Measurements from ENCODE around the gene SPTBN5.

Gene SPTBN5

DNA sequence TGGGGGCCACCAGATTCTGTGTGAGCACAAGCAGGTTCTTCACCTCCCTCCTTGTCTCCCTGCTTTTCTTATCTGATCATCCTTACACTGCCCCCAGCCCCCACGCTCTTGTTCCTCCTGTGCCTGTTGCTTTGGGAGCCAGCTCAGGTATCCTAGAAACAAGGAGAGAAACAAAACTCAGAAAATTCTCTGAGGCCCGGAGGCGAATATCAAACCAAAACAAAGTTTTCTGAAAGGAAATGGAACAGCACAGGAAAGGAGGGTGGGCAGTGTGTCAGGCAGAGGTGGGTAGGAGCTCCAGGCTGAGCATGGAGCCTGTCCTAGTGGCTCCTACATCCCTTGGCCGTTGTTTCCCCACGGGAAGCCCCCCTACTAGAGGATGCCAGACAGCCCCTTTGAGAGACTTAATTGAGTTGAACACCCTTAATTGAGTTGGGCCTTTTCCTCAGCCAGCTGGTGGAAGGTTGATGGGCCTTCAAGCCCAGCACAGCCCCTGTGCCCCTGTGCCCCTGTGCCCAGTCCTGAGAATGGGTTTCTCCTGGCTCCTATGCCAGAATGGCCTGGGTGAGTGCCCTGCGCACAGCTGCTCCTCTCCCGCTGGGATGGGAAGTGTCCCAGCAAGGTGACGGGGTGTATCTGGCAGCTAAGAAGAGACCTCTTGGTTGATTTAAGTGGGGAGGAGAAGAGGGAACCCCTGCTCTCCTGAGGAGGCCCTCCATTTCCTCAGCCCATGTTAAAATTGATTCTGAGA lies 88.8 kb downstream of the SPTBN5 start:
- H3K4me3 ChIP-seq (ENCODE audit: low read depth in 1 of 5, low read length in 5 of 5), result no peak overlapping the region
- H3K36me3 ChIP-seq (ENCODE audit: control insufficient read depth in 5 of 5, insufficient read depth in 5 of 5, low read length in 5 of 5), result peaks cover 6 to 29% (median 15%) of the 10 kb centered on the region in 5 donors
- peaks cover 0 to 10% (median 0%) of the 10 kb centered on the region in 5 donors for H3K4me1 ChIP-seq (ENCODE audit: control insufficient read depth in 5 of 5, insufficient read depth in 5 of 5, low read length in 5 of 5)
- H3K9me3 ChIP-seq (ENCODE audit: control insufficient read depth in 5 of 5, low read length in 5 of 5), result no peaks in the 10 kb centered on the region
- no peaks in the 10 kb centered on the region for H3K27me3 ChIP-seq (ENCODE audit: control insufficient read depth in 5 of 5, insufficient read depth in 4 of 5, low read length in 5 of 5)
- H3K27ac ChIP-seq (ENCODE audit: low read depth, low read length), result no peak overlapping the region
- no peak overlapping the region for H3K9ac ChIP-seq (ENCODE audit: low read length in 5 of 5)

DNA sequence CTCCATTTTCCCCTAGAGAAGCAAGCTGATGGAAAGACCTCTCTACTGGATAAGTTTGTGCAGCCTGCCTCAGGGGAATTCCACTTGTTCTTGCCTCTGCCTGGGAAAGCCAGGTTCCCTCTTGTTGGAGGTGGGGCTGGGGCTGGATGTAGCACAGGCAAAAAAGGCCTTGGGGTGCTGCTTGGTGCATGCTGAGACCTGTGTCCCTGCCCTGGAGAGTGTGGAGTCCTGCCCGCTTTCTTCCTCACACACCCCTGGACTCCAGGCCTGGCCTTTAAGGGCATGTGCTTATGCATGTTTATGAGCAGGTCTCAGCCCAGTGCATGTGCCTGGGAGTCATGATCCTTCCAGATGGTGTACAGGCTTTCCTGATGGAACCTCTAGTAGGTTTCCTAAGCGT lies 89.5 kb downstream of the SPTBN5 start:
- peaks cover 0 to 3% (median 0%) of the 10 kb centered on the region in 5 donors for H3K4me1 ChIP-seq (ENCODE audit: control insufficient read depth in 5 of 5, insufficient read depth in 5 of 5, low read length in 5 of 5)
- no peak overlapping the region for H3K4me3 ChIP-seq (ENCODE audit: low read depth in 1 of 5, low read length in 5 of 5)
- H3K9ac ChIP-seq (ENCODE audit: low read length in 5 of 5), result peak overlapping the region in 1 of 5 donors; percentile 47
- H3K27me3 ChIP-seq (ENCODE audit: control insufficient read depth in 5 of 5, insufficient read depth in 4 of 5, low read length in 5 of 5), result no peaks in the 10 kb centered on the region
- peaks cover 6 to 37% (median 21%) of the 10 kb centered on the region in 5 donors for H3K36me3 ChIP-seq (ENCODE audit: control insufficient read depth in 5 of 5, insufficient read depth in 5 of 5, low read length in 5 of 5)
- no peaks in the 10 kb centered on the region for H3K9me3 ChIP-seq (ENCODE audit: control insufficient read depth in 5 of 5, low read length in 5 of 5)
- no peak overlapping the region for H3K27ac ChIP-seq (ENCODE audit: low read depth, low read length)

DNA sequence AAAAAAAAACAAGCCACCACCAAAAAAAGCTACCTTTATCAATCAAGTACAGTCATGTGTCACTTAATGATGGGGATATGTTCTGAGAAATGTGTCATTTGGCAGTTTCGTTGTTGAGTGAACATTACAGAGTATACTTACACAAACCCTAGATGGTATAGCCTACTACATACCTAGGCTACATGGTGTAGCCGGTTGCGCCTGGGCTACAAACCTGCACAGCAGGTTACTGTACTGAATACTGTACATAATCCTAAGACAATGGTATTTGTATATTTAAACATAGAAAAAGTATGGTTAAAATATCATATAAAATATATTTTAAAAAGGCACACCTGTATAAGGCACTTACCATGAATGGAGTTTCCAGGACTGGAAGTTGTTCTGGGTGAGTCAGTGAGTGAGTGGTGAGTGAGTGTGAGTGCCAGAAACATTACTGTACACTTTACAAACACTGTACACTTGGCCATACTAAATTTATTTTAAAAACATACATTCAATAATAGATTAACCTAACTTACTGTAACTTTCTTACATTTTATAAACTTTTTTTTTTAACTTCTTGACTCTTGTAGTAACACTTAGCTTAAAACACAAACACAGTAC lies 91.9 kb downstream of the SPTBN5 start:
- H3K27me3 ChIP-seq (ENCODE audit: control insufficient read depth in 5 of 5, insufficient read depth in 4 of 5, low read length in 5 of 5), result no peaks in the 10 kb centered on the region
- H3K9me3 ChIP-seq (ENCODE audit: control insufficient read depth in 5 of 5, low read length in 5 of 5), result no peaks in the 10 kb centered on the region
- H3K4me3 ChIP-seq (ENCODE audit: low read depth in 1 of 5, low read length in 5 of 5), result no peak overlapping the region
- peaks cover 6 to 37% (median 21%) of the 10 kb centered on the region in 5 donors for H3K36me3 ChIP-seq (ENCODE audit: control insufficient read depth in 5 of 5, insufficient read depth in 5 of 5, low read length in 5 of 5)
- H3K27ac ChIP-seq (ENCODE audit: low read depth, low read length), result no peak overlapping the region
- H3K9ac ChIP-seq (ENCODE audit: low read length in 5 of 5), result no peak overlapping the region
- H3K4me1 ChIP-seq (ENCODE audit: control insufficient read depth in 5 of 5, insufficient read depth in 5 of 5, low read length in 5 of 5), result peaks cover 0 to 6% (median 2%) of the 10 kb centered on the region in 5 donors

DNA sequence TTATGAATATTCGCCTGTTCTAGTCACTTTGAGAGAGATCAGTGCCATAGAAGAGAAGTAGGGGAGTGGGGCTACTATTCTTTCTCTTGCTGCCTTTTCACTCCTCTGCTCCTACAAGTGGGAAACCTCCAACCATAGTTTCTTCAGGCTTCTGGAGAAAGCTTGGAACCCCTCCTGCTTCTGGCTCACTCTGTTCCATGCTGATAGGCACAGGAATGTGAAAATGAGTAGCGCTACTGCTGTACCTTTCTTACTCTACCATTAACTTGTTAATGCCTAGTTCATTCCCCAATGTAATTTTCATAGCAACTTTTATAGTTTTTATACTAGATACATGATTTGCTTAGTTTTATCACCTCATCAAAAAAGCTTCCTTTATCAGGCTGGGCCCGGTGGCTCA lies 92.7 kb downstream of the SPTBN5 start:
- Histone ChIP-seq H3K36me3 (ENCODE audit: control insufficient read depth in 5 of 5, insufficient read depth in 5 of 5, low read length in 5 of 5) (peaks cover 6 to 37% (median 21%) of the 10 kb centered on the region in 5 donors), H3K4me3 (ENCODE audit: low read depth in 1 of 5, low read length in 5 of 5) (no peak overlapping the region), H3K27me3 (ENCODE audit: control insufficient read depth in 5 of 5, insufficient read depth in 4 of 5, low read length in 5 of 5) (no peaks in the 10 kb centered on the region), H3K9ac (ENCODE audit: low read length in 5 of 5) (no peak overlapping the region), H3K27ac (ENCODE audit: low read depth, low read length) (no peak overlapping the region), H3K9me3 (ENCODE audit: control insufficient read depth in 5 of 5, low read length in 5 of 5) (no peaks in the 10 kb centered on the region), H3K4me1 (ENCODE audit: control insufficient read depth in 5 of 5, insufficient read depth in 5 of 5, low read length in 5 of 5) (peaks cover 2 to 14% (median 7%) of the 10 kb centered on the region in 5 donors)

DNA sequence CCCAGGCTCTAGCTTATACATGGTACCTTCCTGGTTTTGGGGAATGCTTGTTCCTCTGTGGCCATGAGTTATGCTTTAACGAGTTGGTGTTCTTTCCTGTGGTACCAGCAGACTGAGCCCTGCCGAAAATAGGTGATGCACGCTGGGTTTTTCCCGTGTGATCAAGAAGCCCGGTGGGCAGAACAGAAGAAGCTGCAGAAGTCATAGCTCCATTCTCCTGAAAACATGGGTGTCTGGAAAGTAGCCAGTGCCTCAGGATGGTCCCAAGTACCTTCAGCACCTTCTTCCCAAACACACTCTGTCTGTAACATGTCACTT lies 94.4 kb downstream of the SPTBN5 start:
- H3K9me3 ChIP-seq (ENCODE audit: control insufficient read depth in 5 of 5, low read length in 5 of 5), result no peaks in the 10 kb centered on the region
- peaks cover 4 to 18% (median 12%) of the 10 kb centered on the region in 5 donors for H3K4me1 ChIP-seq (ENCODE audit: control insufficient read depth in 5 of 5, insufficient read depth in 5 of 5, low read length in 5 of 5)
- no peak overlapping the region for H3K27ac ChIP-seq (ENCODE audit: low read depth, low read length)
- no peak overlapping the region for H3K4me3 ChIP-seq (ENCODE audit: low read depth in 1 of 5, low read length in 5 of 5)
- no peak overlapping the region for H3K9ac ChIP-seq (ENCODE audit: low read length in 5 of 5)
- H3K27me3 ChIP-seq (ENCODE audit: control insufficient read depth in 5 of 5, insufficient read depth in 4 of 5, low read length in 5 of 5), result no peaks in the 10 kb centered on the region
- peaks cover 6 to 30% (median 17%) of the 10 kb centered on the region in 5 donors for H3K36me3 ChIP-seq (ENCODE audit: control insufficient read depth in 5 of 5, insufficient read depth in 5 of 5, low read length in 5 of 5)

DNA sequence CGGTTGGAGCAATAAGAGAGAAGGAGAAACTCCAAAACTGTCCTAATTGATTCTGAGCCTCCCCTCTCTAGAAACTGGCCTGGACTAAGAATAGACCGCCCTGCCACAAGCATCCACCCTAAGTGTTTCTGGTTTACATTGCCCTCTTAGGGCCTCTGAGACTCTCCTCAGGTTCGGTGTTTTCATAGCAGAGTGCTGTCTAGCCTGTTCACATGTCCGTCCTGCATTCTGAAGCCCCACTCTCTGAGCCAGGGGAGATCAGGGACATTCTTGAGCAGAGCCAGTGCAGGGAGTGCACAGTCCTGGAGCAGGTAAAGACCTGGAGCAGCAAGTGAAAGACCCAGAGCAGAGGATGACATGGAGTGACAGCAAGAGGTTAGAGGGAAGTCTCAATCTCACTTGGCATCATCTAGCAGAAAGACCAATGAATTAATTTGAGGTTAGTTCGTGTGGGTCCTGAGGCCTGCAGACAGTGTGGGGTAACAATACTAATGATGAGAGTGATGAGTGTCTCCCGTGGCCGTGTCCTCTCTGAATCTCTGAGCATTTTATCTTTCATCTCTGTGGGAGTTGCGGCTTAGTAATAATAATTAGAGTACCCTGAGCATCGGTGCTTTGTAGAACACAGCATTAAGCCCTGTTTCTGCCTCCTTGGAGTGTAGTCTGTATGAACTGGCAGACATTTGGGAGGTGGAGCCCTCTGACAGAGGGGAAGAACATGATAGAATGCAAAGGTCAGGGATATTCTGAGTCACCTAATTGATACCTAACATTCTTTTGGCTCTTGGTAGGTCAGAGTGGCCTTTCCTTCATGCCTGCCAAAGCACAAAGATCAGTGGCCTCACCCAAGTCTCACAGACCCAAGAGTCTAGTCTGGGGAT lies 95.0 kb downstream of the SPTBN5 start:
- no peak overlapping the region for H3K9ac ChIP-seq (ENCODE audit: low read length in 5 of 5)

More for the DNA sequence above, 95.0 kb downstream of the SPTBN5 start:
- peaks cover 4 to 18% (median 12%) of the 10 kb centered on the region in 5 donors for H3K4me1 ChIP-seq (ENCODE audit: control insufficient read depth in 5 of 5, insufficient read depth in 5 of 5, low read length in 5 of 5)
- peaks cover 6 to 25% (median 17%) of the 10 kb centered on the region in 5 donors for H3K36me3 ChIP-seq (ENCODE audit: control insufficient read depth in 5 of 5, insufficient read depth in 5 of 5, low read length in 5 of 5)
- no peaks in the 10 kb centered on the region for H3K9me3 ChIP-seq (ENCODE audit: control insufficient read depth in 5 of 5, low read length in 5 of 5)
- no peaks in the 10 kb centered on the region for H3K27me3 ChIP-seq (ENCODE audit: control insufficient read depth in 5 of 5, insufficient read depth in 4 of 5, low read length in 5 of 5)
- H3K4me3 ChIP-seq (ENCODE audit: low read depth in 1 of 5, low read length in 5 of 5), result no peak overlapping the region
- H3K27ac ChIP-seq (ENCODE audit: low read depth, low read length), result no peak overlapping the region

Data from subcutaneous abdominal adipose tissue (tissue), 5 donors.